ENCODE measurements around the gene ARID5A.
A peak's percentile ranks its signal among the peaks of the same experiment; 100 is the strongest.

ARID5A gene

DNA sequence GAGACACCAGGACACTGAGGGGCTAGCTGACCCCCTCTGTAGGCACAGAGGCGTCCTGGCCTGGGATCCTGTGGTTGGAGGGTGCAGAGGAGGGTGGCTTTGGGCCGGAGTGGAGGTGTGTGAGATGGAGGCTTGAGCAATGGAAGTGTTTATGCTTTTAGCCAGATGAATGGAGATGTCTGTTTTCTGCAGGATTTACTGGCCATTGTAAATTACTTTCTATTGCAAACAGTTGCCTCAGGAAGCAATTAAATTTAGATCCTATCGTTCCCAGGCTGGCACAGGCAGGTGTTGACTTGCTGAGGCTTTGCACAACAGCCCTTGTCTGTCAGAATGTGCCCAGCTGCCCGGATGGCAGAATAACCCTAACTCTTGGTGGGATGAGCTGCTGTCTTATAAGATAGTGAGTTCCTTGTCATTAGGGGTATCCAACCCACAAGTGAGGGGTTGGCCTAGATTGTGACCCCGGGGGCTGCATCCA is 1.8 kb upstream of the ARID5A start:
- H3K36me3 Mint-ChIP-seq: peaks cover 14% of the 10 kb centered on the region
- H3K27ac Mint-ChIP-seq: no peak overlapping the region
- H3K27me3 Mint-ChIP-seq: peaks cover 28% of the 10 kb centered on the region
- no peak for DNase-seq
- CTCF ChIA-PET: interaction anchor here (3.0 kb wide), 1 partner anchor 20 kb away, joined by 10 read pairs; no protein-coding TSS in a partner anchor
- peaks cover 61% of the 10 kb centered on the region for H3K4me1 Mint-ChIP-seq
- no peaks in the 10 kb centered on the region for H3K9me3 Mint-ChIP-seq
- H3K4me3 Mint-ChIP-seq: peak overlapping the region; percentile 11

DNA sequence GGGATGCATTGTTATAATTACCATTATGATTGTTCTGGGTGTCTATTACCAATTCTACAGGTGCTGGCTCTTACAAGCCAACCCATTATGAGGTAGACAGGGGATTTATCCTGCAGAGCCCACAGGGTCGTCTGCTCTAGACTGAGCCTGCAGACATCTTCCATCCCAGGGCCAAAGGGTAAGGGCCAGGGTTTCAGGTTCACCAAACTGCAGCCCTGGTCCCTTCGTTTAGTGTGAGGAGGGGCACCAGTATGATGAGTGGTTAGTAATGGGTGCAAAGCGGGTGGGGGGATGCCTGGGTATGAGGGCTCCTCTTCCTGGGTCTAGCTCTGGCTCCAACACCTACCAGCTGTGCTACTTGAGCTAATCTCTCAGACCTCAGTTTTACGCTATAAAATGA is 1.2 kb upstream of the ARID5A start:
- peaks cover 62% of the 10 kb centered on the region for H3K4me1 Mint-ChIP-seq
- no peak overlapping the region for H3K27ac Mint-ChIP-seq
- DNase-seq: no peak
- H3K36me3 Mint-ChIP-seq: peaks cover 20% of the 10 kb centered on the region
- H3K27me3 Mint-ChIP-seq: peaks cover 28% of the 10 kb centered on the region
- no peaks in the 10 kb centered on the region for H3K9me3 Mint-ChIP-seq
- CTCF ChIA-PET: interaction anchor here (1.3 to 3.0 kb wide), 2 partner anchors 8 to 19 kb away, joined by 3 to 10 read pairs; no protein-coding TSS in a partner anchor
- H3K4me3 Mint-ChIP-seq: no peak overlapping the region

DNA sequence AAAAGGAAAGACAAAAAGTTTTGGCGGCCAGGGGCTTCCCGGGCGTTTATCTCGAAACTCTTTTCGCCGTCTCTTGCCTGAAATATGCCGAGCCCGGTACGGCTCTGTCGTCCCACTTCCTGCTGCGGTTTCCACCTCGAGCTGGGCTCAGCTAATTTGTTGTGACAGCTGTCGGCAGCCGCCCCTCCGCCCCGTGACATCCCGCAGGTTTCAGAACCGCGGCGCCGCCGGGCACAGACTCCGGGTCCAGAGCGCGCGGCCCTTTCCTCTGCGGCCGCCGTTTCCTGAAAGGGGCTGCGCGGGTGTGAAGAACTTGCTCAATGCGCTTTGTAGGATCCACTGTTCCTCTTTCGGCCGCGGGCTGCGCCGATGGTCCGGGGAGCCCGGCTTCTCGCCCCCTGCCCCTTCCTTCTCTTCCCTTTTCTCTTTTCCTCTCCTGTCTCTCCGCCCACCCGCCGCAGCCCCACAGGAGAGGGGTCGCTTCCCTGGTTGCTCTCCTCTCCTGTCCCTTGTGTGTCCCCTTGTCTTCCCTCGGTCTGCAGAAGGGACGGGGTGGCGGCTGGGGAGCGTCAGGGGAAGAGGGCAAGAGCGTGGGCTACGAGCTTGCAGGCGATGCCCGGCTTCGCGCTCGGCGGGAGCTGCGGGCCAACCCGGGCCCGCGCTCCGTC is 648 bp downstream of the ARID5A start:
- peak; percentile 96 for DNase-seq
- CTCF ChIA-PET: interaction anchor here (0.6 to 5.7 kb wide), 5 partner anchors 9 to 227 kb away, joined by 3 to 33 read pairs (median 3); no protein-coding TSS in a partner anchor
- Mint-ChIP-seq H3K4me3 (peak overlapping the region; percentile 95), H3K36me3 (peaks cover 30% of the 10 kb centered on the region), H3K9me3 (no peaks in the 10 kb centered on the region), H3K27ac (peak overlapping the region; percentile 100), H3K27me3 (peaks cover 22% of the 10 kb centered on the region), H3K4me1 (peaks cover 56% of the 10 kb centered on the region)

DNA sequence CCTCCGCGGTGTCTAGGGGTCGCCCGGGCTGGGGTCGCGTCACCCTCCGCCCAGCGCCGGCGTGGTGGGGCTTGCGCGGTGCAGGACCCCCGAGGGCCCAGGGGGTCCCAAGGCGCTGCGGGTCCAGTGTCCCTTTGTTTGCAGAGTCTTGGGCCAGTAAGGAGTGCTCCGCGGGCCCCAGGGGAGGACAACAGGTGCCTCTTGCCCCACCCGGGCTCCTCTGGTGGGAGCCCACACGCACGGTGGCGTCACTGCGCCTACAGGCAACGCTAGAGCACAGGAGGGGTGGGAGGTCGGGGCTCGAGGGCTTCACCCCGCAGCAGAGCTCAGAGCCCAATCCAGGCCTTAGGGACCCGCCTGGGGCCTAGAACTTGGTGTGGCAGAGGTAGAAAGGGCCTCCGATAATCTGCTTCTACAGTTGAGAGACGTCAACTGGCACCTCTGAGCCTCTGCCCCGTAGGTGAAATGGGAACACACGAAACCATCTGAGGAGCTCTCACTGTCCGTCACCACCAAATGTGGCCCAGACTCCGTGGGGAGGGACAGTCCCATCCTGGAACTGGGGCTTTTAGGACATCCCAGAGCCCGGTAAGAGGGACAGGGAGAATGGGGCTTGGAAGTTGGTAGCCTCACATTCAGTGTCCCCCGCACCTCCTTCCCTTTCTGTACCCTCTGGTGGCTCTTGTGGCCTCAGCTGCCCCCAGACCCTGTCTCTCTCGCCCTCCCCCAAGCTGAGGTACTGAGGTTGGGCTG is 1.4 kb downstream of the ARID5A start:
- CTCF ChIA-PET: interaction anchor here (0.6 to 5.7 kb wide), 7 partner anchors 10 to 228 kb away, joined by 3 to 33 read pairs (median 3); no protein-coding TSS in a partner anchor
- Mint-ChIP-seq H3K27me3 (peaks cover 25% of the 10 kb centered on the region), H3K36me3 (peaks cover 37% of the 10 kb centered on the region), H3K4me1 (peaks cover 54% of the 10 kb centered on the region), H3K9me3 (no peaks in the 10 kb centered on the region), H3K27ac (peak overlapping the region; percentile 100), H3K4me3 (peak overlapping the region; percentile 95)
- peak; percentile 72 for DNase-seq

DNA sequence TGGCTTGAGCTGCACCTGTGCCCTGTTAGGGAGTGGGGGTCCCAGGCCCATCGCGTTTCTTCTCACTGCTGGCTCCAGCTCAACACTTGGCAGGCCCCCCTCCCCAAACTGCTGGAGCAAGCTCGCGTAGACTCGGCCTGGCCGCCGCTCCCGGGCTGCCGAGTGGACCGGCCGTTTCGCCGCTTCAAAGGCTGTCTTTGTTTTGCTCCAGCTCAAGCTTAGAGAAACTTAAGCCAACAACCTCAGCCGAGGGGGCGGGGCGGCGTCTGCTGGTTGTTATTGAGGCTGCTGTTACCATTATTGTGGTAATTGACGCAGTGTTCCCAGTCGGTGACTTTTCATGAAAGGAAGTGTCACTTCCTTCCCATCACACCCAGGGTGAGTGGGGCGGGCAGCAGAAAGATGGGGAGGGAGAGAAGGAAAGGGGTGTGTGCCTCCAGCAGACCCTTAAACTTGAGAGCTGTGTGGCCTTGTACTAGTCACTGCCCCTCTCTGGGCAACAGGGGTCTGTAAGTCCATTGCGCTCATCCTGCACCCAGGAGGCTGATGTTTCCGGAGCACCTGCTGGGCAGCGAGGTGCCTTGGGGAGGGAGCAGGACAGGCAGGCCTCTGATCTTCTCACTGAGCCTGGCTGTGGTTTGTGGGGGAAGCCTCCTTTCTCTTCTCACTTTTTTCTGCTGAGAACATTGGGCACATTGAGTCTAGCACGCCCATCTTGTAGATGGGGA is 2.1 kb downstream of the ARID5A start:
- Mint-ChIP-seq H3K4me1 (peaks cover 57% of the 10 kb centered on the region), H3K4me3 (peak overlapping the region; percentile 95), H3K36me3 (peaks cover 44% of the 10 kb centered on the region), H3K9me3 (no peaks in the 10 kb centered on the region), H3K27ac (peak overlapping the region; percentile 100), H3K27me3 (peaks cover 19% of the 10 kb centered on the region)
- CTCF ChIA-PET: interaction anchor here (0.8 to 5.7 kb wide), 6 partner anchors 10 to 225 kb away, joined by 3 to 33 read pairs (median 4); no protein-coding TSS in a partner anchor
- DNase-seq: peak; percentile 95

DNA sequence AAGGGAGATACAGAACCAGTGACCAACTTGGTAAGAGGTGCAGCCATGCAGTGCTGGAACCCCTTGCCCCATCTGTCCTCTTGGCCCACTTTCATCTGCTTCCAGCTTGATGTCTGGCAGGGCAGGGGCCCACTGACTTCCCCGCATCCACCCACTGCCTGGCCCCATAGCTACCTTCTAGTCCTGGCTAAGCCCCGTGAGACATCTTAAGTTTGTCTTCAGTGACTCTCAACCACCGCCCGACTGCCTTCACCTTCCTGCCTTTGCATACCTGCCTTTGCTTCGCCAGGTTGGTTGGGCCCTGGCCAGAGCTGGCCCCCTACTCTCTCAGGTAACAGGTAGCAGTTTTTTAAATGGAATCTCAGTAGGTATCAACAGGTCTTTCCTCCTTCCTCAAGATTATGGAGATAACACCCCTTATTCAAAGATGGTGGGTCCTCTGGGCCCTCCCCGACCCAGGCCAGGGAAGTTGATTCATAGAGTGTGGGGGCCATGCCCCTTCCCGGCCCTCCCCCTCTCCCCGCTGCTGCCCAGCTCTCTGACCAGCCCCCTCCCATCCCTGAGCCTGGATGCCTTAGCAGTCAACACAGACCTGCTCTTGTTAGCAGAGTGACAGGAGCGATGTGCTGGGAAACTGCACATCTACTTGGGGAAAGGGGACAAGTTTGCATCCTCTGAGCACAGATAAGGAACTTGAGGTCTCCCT is 2.8 kb downstream of the ARID5A start:
- H3K4me1 Mint-ChIP-seq: peaks cover 56% of the 10 kb centered on the region
- H3K27me3 Mint-ChIP-seq: peaks cover 16% of the 10 kb centered on the region
- H3K27ac Mint-ChIP-seq: peak overlapping the region; percentile 100
- DNase-seq: no peak
- no peaks in the 10 kb centered on the region for H3K9me3 Mint-ChIP-seq
- H3K36me3 Mint-ChIP-seq: peaks cover 50% of the 10 kb centered on the region
- peak overlapping the region; percentile 95 for H3K4me3 Mint-ChIP-seq
- CTCF ChIA-PET: interaction anchor here (0.7 to 5.7 kb wide), 5 partner anchors 11 to 237 kb away, joined by 3 to 33 read pairs (median 4); no protein-coding TSS in a partner anchor

DNA sequence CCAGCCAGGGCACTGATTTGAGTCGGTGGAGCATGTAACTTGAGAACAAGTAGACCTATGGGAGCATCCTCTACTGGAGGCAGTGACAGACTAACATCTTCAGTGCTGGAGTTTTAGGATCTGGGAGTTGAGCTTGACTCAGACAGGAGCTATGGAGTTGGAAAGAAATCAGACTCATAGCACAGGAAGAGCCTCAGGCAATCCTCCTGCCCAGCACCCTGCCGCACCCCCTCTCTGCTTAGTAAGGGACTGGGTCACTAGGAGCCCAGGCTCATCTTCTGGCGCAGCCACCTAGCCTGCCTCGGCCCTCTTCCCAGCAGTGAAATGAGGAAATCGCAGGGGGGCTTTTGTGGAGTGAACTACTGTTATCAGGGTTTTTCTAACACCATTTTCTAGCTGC is 3.6 kb downstream of the ARID5A start:
- H3K27ac Mint-ChIP-seq: peak overlapping the region; percentile 100
- H3K36me3 Mint-ChIP-seq: peaks cover 55% of the 10 kb centered on the region
- H3K4me1 Mint-ChIP-seq: peaks cover 59% of the 10 kb centered on the region
- peak overlapping the region; percentile 95 for H3K4me3 Mint-ChIP-seq
- no peaks in the 10 kb centered on the region for H3K9me3 Mint-ChIP-seq
- no peak for DNase-seq
- H3K27me3 Mint-ChIP-seq: peaks cover 13% of the 10 kb centered on the region
- CTCF ChIA-PET: interaction anchor here (0.6 to 5.7 kb wide), 4 partner anchors 8 to 236 kb away, joined by 3 to 33 read pairs (median 14); no protein-coding TSS in a partner anchor

DNA sequence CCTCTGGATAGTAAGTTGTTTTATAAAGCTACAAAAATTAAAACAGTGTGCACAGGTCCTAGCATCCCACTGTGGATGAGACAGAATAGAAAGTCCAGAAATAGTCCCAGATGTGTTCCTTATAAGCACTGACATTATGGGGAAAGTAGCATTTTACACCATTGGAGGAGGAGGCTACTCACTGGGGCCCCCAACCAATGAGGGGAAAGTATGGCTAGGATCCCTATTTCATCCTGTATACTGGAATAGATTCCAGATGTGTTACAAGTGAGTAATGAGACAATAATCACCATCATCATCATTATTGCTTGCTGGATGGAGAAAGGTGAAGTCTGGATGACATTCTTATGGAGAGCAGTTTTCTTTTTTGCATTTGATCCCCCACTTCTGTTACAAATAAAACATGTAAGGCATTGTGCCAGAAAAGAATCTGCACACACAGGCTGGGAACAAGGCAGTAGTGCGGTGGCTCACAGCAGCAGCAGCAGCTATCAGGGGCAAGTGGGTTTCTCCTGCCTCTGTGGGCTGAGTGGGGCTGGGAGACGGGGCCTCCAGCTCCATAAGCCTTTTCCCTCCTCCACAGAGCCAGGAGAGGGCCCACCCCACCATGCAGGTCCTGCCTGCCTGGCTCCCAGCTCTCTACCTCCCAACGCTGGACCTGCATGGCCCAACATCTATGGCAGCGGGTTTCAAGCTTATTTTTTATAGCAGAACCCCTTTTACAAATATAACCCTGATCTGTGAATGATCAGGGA is 5.0 kb downstream of the ARID5A start:
- CTCF ChIA-PET: interaction anchor here (1.9 to 5.7 kb wide), 2 partner anchors 12 to 14 kb away, joined by 9 to 33 read pairs; no protein-coding TSS in a partner anchor
- Mint-ChIP-seq H3K36me3 (peaks cover 67% of the 10 kb centered on the region), H3K4me3 (no peak overlapping the region), H3K27ac (no peak overlapping the region), H3K9me3 (no peaks in the 10 kb centered on the region), H3K27me3 (peaks cover 9% of the 10 kb centered on the region), H3K4me1 (peaks cover 68% of the 10 kb centered on the region)
- DNase-seq: no peak

DNA sequence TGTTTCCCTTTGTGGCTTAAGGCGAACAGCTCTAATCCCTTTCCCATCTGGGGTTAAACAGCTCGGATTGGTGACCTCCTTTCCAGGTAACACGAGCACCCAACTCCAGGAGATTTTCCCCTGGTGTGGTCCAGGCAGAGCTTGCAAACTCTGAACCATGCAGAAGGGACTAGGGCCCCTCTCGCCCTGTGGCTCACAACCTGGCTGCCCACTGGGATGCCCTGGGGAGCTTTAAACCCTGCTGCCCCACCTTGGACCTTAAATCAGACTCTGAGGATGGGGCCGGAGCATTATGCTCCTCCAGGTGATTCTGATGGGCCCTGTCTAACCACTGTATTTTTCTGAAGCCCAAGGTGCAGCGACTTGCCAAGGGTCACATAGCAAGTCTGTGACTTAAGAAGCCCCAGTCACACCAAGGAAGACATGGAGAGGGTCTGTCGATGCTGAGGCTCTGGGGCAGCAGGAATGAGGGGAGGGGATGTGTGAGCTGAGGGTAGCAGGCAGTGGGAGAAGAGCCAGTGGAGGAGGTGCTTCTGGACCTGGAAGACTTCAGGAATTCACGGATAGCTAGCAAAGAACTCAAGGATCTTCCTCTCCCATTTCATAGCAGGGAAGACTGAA is 5.9 kb downstream of the ARID5A start:
- H3K36me3 Mint-ChIP-seq: peaks cover 68% of the 10 kb centered on the region
- peaks cover 9% of the 10 kb centered on the region for H3K27me3 Mint-ChIP-seq
- CTCF ChIA-PET: interaction anchor here (1.9 to 5.7 kb wide), 2 partner anchors 11 to 14 kb away, joined by 9 to 33 read pairs; no protein-coding TSS in a partner anchor
- H3K4me3 Mint-ChIP-seq: no peak overlapping the region
- H3K27ac Mint-ChIP-seq: no peak overlapping the region
- H3K9me3 Mint-ChIP-seq: no peaks in the 10 kb centered on the region
- H3K4me1 Mint-ChIP-seq: peaks cover 76% of the 10 kb centered on the region
- no peak for DNase-seq

DNA sequence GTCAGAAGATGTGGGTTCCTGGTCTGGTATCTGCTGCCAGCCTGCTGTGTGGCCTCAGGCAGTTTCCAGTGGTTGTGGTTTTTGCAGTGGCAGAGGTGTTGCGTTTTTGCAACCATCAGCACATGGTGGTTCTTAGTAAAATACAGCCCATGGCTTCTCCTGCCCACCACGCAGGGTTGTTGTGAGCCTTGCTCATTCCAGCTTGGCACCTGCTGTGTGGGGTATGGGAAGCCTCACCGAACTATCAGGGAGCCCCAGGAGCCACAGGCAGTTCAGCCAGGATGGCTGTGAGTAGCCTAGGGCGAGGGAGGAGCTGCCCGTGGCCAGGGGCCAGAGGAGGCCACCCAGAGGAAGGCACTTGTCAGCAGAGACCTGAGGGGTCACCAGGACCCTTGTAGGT is 9.8 kb downstream of the ARID5A start:
- DNase-seq: no peak
- Mint-ChIP-seq H3K27ac (peak overlapping the region; percentile 45), H3K4me1 (peaks cover 56% of the 10 kb centered on the region)

DNA sequence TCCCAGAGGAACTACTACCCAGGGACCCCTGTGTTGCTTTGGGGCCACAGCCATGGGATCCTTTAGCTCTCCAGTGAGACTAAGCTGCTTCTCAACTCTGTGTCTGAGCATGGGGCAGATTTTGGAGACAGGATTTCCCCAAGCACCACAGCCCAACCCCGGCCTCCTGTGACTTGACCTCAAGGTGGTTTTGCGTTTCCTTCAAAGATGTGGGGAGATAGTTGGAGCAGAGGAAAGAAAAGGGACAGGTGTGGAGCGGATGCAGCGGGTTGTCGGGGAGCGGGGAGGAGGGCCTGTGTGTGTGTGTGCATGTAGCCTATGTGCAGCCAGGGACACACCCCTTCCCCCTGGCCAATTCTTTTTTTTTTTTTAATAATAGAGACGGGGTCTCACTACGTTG is 10.2 kb downstream of the ARID5A start:
- H3K9me3 Mint-ChIP-seq: no peaks in the 10 kb centered on the region
- peak; percentile 50 for DNase-seq
- CTCF ChIA-PET: interaction anchor here (1.4 kb wide), 1 partner anchor 36 kb away, joined by 3 read pairs; no protein-coding TSS in a partner anchor
- H3K4me3 Mint-ChIP-seq: peak overlapping the region; percentile 41
- peaks cover 52% of the 10 kb centered on the region for H3K4me1 Mint-ChIP-seq
- peaks cover 59% of the 10 kb centered on the region for H3K36me3 Mint-ChIP-seq
- H3K27ac Mint-ChIP-seq: peak overlapping the region; percentile 20
- peaks cover 9% of the 10 kb centered on the region for H3K27me3 Mint-ChIP-seq

More for the DNA sequence above, 9.8 kb downstream of the ARID5A start:
- H3K9me3 Mint-ChIP-seq: no peaks in the 10 kb centered on the region
- H3K4me3 Mint-ChIP-seq: peak overlapping the region; percentile 41
- H3K27me3 Mint-ChIP-seq: peaks cover 9% of the 10 kb centered on the region
- CTCF ChIA-PET: no interaction called here
- peaks cover 63% of the 10 kb centered on the region for H3K36me3 Mint-ChIP-seq

DNA sequence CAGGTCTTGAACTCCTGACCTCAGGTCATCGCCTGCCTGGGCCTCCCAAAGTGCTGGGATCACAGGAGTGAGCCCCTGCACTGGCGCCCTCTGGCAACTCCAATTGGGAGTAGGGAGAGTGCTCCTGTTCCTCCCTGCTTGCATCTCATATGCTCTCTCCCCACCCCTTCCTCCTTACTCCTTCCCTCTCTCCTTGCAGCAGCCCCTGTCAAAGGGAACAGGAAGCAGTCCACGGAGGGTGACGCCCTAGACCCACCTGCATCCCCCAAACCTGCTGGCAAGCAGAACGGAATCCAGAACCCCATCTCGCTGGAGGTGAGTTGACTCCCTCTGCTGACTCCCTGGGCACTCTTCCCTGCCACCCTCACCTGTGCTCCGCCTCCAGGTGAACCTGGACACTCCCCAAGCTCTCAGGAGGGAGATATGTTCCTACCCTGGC is 10.7 kb downstream of the ARID5A start:
- H3K27ac Mint-ChIP-seq: peak overlapping the region; percentile 49

More for the DNA sequence above, 10.7 kb downstream of the ARID5A start:
- peaks cover 61% of the 10 kb centered on the region for H3K36me3 Mint-ChIP-seq
- no peak overlapping the region for H3K4me3 Mint-ChIP-seq
- H3K9me3 Mint-ChIP-seq: no peaks in the 10 kb centered on the region
- H3K4me1 Mint-ChIP-seq: peaks cover 52% of the 10 kb centered on the region
- H3K27me3 Mint-ChIP-seq: peaks cover 6% of the 10 kb centered on the region
- DNase-seq: no peak
- CTCF ChIA-PET: interaction anchor here (0.6 to 1.8 kb wide), 5 partner anchors 10 to 140 kb away, joined by 3 read pairs; partner anchors contain the start of gene ARID5A

Measured in activated naive CD4-positive, alpha-beta T cell treated with anti-CD3 and anti-CD28 coated beads, Interleukin-2, amount 10 ng/mL, durations not matched to agents 7 days and 5 days (primary cell).